GM18873 (cell line): ENCODE data around the gene GNLY.
"Not testable (repeated sequence)": the region's sequence is repeated elsewhere in the genome, so short reads cannot be mapped to it uniquely, and the experiment has no call there.

Experiments used
- ATAC-seq: cut with Tn5 transposase; IDR thresholded peaks from one replicate; pipeline ENCODE4 v1.9.1; 2021; ENCODE audit warnings: mild to moderate bottlenecking, moderate library complexity, moderate number of reproducible peaks; ENCODE audit not compliant: unreplicated experiment, low FRiP score

Gene GNLY

GRCh38 chr2:85706599-85707296, 12.6 kb downstream of the GNLY start:
- ATAC-seq, result no peak

DNA sequence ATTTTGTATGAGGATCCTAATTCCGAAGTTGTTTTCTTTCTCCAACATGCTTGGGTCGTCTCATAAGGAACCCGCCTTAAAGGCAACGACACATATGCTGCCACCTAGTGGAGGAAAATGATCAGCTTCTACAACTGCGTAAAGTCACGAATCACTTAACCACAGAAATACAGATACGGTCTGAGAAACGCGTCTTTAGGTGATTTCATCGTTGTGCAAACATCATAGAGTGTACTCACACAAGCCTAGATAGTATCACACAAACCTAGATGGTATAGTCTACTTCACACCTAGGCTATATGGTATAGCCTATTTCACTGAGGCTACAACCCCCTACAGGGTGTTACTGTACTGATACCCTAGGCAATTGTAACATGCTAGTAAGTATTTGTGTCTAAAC, 13.1 kb downstream of the GNLY start:
- ATAC-seq, result peak; percentile 68

- ATAC-seq, result no peak
Observed at GRCh38 chr2:85708641-85709040, 14.5 kb downstream of the GNLY start.

DNA sequence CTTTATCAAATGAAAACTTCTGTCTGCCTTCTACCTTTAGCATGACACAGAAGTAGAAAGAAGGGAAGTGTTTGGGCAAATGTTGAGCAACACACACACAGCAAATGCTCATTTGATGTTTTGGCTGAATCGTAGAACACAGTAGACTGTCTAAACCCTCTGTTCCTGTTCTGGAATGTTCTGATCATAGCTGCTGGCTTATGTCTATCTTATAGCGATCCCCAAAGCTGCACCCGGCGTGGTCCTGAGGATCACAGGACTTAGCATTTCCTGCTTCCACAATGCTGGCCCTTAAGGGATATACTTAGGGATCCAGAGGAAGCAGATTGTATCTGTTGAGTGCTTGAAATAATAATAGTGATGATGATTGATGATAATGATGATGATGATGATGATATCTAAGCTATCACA, 15.2 kb downstream of the GNLY start:
- no peak for ATAC-seq

- ATAC-seq, result no peak
Observed at GRCh38 chr2:85710687-85711577, 16.8 kb downstream of the GNLY start.

- no peak for ATAC-seq
Observed at GRCh38 chr2:85711578-85712060, 17.5 kb downstream of the GNLY start.

GRCh38 chr2:85712336-85712735, 18.2 kb downstream of the GNLY start:
- no peak for ATAC-seq

DNA sequence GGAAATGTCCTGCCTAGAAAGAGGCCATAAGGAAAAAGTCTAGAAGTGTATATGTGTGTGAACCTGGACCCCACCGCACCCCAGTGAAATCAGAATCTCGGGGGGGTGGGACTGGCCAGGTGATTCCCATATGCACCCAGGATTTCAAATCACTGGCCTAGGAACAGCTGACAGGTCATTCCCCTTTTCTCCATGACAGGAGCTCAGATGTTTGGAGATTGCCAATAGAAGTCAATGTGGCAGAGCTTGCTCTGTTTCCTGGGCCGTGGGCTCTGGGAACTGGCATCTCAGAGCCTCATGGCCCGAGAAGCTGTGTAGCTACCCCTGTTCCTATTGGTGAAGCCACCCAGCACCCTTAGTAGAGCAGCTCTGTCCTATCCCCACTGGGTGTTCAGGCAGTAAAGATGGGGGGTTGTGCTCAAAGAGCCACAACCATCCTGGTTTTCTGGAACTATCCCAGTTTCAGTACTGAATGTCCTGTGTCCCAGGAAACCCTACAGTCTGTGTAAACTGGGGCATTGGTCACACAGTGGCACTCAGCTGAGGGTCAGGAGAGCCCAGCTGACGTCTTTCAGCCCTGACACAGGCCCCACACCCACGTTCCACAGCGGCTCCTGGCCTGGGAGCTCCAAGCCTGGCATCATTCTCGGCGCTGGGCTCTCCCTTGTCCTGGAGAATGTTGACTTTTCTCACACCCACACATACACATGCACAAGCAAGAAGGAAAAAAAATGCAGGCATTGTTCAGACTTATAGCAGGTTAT, 18.9 kb downstream of the GNLY start:
- ATAC-seq, result no peak

GRCh38 chr2:85713836-85714235, 19.7 kb downstream of the GNLY start:
- no peak for ATAC-seq

DNA sequence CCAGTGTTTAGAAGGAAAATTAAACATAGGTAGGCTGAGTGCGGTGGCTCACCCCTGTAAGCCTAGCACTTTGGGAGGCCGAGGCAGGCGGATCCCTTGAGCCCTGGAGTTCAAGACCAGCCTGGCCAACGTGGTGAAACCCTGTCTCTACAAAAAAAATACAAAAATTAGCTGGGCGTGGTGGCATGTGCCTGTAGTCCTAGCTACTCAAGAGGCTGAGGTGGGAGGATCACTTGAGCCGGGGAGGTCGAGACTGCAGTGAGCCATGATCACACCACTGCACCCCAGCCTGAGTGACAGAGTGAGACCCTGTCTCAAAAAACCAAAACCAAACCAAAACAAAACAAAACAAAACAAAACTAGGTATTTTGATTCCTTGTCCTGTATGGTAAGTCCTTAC, 20.3 kb downstream of the GNLY start:
- not testable (repeated sequence) for ATAC-seq

- no peak for ATAC-seq
Observed at GRCh38 chr2:85714841-85715240, 20.7 kb downstream of the GNLY start.

DNA sequence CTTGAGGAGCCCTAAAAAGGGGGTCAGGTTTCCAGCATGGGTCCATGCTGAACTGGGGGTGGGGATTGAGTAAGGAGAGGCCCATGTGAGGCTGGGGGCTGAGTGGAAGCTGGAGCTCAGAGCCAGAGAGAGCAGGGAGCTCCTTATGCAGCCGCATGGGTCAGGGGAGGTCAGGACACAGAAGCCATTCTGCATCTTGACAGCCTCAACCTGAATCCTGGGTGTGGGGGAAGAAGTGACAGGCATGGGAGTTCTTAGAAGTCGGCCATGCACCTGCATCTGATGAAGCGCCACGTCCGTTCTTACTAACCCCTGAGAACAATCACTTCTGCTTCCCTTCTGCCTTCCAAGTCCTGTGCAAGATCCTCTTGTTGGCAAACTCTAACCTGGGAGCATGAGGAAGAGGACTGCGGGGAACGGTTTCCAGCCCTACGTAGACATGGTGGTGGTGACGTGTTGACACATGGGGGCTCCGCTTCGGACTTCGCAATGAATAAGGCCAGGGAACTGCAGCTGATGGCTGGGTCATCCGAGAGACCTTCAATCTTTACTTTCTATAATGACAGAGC, 22.3 kb downstream of the GNLY start:
- no peak for ATAC-seq

DNA sequence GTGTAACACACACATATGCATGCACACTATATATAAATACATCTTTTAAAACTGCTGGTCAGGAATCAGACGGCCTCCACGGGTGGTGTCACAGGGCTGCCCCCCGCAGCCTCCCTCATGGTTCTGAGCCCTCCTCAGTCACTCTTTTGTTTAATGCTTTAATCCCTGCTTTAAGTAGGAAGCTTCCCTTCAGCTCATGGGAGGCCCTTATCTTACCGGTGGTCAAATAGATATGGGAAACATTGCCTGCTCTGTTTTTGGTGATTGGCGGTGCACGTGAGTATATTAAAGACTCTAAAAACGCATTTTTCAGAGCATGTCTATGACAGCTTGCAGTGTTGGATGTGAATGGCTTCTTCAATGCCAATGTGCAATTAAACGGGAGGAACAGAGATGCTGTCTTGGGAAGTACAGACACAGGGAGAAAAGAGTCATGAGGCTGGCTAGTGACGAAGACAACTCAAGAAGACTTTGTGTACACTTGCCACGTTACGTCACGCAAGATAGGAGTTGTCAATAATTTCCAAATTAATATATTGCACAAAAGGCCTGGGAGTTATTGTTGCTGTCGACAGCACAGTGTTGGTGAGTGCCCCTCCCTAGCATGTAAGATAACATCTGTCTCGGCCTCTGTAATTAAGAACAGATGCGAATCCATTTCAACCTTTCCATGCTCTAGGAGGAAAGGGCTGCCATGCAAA, 23.3 kb downstream of the GNLY start:
- no peak for ATAC-seq

- no peak for ATAC-seq
Observed at GRCh38 chr2:85718009-85718391, 23.8 kb downstream of the GNLY start.

- ATAC-seq, result no peak
Observed at GRCh38 chr2:85718885-85719492, 24.8 kb downstream of the GNLY start.

GRCh38 chr2:85719609-85720240, 25.6 kb downstream of the GNLY start:
- ATAC-seq, result no peak

GRCh38 chr2:85720533-85720932, 26.4 kb downstream of the GNLY start:
- ATAC-seq, result no peak

DNA sequence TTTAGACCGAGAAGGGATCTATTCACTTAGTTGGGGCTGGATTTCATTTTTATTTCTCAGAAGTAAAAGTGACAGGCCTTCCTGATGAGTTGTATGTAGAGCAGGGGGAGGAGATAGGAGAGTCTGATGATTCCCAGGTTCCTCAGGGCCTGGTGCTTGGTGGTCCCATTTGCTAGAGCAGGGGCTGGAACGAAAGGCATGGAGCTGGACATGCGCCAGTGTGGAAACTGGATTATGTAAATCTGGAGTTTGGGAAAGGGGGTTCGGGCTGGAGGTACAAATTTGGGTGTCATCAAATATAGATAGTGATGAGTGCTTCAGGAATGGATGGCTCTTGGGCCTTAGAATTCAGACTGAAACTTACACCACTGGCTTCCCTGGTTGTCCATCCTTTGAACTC, 27.5 kb downstream of the GNLY start:
- no peak for ATAC-seq

DNA sequence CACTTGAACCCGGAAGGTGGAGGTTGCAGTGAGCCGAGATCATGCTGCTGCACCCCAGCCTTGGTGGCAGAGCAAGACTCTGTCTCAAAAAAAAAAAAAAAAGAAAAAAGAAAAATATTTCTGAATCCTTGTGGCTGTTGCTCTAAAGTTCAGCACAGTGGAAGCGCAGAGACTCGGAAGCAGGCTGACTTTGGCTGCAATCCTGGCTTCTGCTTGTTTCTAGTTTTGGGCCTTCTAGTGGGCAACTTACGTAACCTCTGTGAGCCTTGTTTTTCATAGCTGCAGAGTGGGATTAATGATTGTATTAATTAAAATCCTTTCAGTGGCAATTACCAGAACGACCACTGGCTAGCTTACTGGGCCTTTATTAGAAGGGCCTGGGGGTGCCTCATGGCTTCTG, 28.4 kb downstream of the GNLY start:
- no peak for ATAC-seq
